DND-41 (cell line): ENCODE results near the gene GLYATL3.

Experiments used
- EZH2 ChIP-seq: IDR thresholded peaks from 3 replicates; pipeline ENCODE4 v1.6.1; 2012; ENCODE audit warnings: borderline replicate concordance, low read depth, mild to moderate bottlenecking, moderate library complexity, low read length, inconsistent platforms; ENCODE audit not compliant: severe bottlenecking
- TF ChIP-seq, protein P1 (sequence below): IDR thresholded peaks from 2 replicates; pipeline ENCODE4 v1.5.1; 2012; ENCODE audit warnings: borderline replicate concordance, low read length, moderate library complexity, mild to moderate bottlenecking; ENCODE audit not compliant: poor library complexity, severe bottlenecking; ENCODE audit errors: extremely low read depth

DNA sequence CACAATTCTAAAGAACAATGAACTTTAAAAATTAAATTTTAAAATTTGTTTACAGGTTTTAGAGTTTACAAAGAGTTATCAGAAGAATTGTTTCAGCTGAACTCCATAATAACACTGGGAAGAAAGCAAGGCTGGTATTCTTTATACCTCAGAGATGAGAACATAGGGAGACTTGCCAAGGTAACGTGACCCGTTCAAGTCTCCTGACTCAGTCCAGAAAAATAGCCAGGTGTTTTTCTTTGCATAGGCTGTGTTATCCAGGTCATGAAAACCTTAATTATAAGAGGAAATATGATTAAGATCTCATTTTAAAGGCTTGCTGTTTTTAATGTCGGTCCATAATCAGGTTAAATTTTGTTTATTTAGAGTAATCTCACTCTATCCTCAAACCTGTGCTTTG lies 42.2 kb downstream of the GLYATL3 start:
- no peak for TF ChIP-seq EZH2
- TF ChIP-seq, protein P1, sequence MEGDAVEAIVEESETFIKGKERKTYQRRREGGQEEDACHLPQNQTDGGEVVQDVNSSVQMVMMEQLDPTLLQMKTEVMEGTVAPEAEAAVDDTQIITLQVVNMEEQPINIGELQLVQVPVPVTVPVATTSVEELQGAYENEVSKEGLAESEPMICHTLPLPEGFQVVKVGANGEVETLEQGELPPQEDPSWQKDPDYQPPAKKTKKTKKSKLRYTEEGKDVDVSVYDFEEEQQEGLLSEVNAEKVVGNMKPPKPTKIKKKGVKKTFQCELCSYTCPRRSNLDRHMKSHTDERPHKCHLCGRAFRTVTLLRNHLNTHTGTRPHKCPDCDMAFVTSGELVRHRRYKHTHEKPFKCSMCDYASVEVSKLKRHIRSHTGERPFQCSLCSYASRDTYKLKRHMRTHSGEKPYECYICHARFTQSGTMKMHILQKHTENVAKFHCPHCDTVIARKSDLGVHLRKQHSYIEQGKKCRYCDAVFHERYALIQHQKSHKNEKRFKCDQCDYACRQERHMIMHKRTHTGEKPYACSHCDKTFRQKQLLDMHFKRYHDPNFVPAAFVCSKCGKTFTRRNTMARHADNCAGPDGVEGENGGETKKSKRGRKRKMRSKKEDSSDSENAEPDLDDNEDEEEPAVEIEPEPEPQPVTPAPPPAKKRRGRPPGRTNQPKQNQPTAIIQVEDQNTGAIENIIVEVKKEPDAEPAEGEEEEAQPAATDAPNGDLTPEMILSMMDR: no peak
